ENCODE results near the gene ANKRD1. TPM values are rescaled to one million over a fixed set of nuclear protein-coding genes. Genes with fewer than 3 reads are reported as not detected.

The ANKRD1 gene
- total and polyA plus RNA-seq, 2 donors (not counting 3 experiments of a cell fraction or from before 2014, with no cell fraction given), result 593 to 664 TPM

GRCh38 chr10:90912174-90912573 is 8.7 kb downstream of the ANKRD1 start:
- DNase-seq (ENCODE audit: low read depth, low spot score) (no peak), FAIRE-seq (no peak)
- peak overlapping the region; percentile 25 for H3K27ac ChIP-seq (ENCODE audit: insufficient read depth, low read depth, low read length)
- H3K36me3 ChIP-seq (ENCODE audit: control insufficient read depth in 2 of 2, extremely low read depth in 1 of 2, insufficient read depth in 2 of 2, low read length in 2 of 2), result peaks cover 15 to 24% of the 10 kb centered on the region in 2 experiments
- dilution Hi-C loops (cut with MboI; ENCODE audit: extremely low pct_ligation_motif_present, low sequenced_read_pairs) (no loop called here), intact Hi-C loops (cut with micrococcal nuclease) (no loop called here)
- no peak overlapping the region for H3K9ac ChIP-seq (replicated peaks; ENCODE audit: extremely low read depth, insufficient read depth, low read length)
- H3K4me2 ChIP-seq (ENCODE audit: insufficient read depth, low read length), result peak overlapping the region; percentile 10
- BruUV-seq (replicated peaks), result TSS peak; percentile 54
- H4K20me1 ChIP-seq (replicated peaks; ENCODE audit: control insufficient read depth, extremely low read depth, insufficient read depth, low read length), result no peaks in the 10 kb centered on the region
- H3K9me1 ChIP-seq (replicated peaks; ENCODE audit: control insufficient read depth, extremely low read depth, insufficient read depth, low read length), result no peaks in the 10 kb centered on the region
- POLR2A ChIA-PET, result interaction anchor here (0.6 to 3.7 kb wide), 9 partner anchors 9 to 338 kb away, joined by 3 to 22 read pairs (median 5); partner anchors contain the start of gene ANKRD1
- H3K4me3 ChIP-seq (replicated peaks in 1 of 3; ENCODE audit: insufficient read depth in 1 of 3, low read depth in 1 of 3, low read length in 3 of 3), result no peak overlapping the region
- no peak overlapping the region for H2AFZ ChIP-seq (ENCODE audit: low read depth, low read length)
- CTCF ChIA-PET, result interaction anchor here (0.6 to 3.9 kb wide), 40 partner anchors 10 to 458 kb away, joined by 3 to 165 read pairs (median 5); partner anchors contain the start of genes ANKRD1, PCGF5 and RPP30
- H3K27me3 ChIP-seq (ENCODE audit: control insufficient read depth in 2 of 2, insufficient read depth in 2 of 2, low read length in 2 of 2), result no peaks in the 10 kb centered on the region
- no peaks in the 10 kb centered on the region for H3K9me3 ChIP-seq (replicated peaks; ENCODE audit: control insufficient read depth, insufficient read depth, low read length)
- H3K4me1 ChIP-seq (ENCODE audit: control insufficient read depth, extremely low read depth, insufficient read depth, low read length), result peaks cover 44% of the 10 kb centered on the region
- peaks cover 12% of the 10 kb centered on the region for H3K79me2 ChIP-seq (ENCODE audit: control insufficient read depth, insufficient read depth, low read length)
- TF ChIP-seq JUN (IDR thresholded peaks at IDR 0.05; ENCODE audit: borderline replicate concordance, insufficient read depth, insufficient read length, low read depth) (peak; percentile 5), GATA2 (IDR thresholded peaks at IDR 0.05; ENCODE audit: insufficient read depth, insufficient read length, low read depth, low read length) (no peak)

DNA sequence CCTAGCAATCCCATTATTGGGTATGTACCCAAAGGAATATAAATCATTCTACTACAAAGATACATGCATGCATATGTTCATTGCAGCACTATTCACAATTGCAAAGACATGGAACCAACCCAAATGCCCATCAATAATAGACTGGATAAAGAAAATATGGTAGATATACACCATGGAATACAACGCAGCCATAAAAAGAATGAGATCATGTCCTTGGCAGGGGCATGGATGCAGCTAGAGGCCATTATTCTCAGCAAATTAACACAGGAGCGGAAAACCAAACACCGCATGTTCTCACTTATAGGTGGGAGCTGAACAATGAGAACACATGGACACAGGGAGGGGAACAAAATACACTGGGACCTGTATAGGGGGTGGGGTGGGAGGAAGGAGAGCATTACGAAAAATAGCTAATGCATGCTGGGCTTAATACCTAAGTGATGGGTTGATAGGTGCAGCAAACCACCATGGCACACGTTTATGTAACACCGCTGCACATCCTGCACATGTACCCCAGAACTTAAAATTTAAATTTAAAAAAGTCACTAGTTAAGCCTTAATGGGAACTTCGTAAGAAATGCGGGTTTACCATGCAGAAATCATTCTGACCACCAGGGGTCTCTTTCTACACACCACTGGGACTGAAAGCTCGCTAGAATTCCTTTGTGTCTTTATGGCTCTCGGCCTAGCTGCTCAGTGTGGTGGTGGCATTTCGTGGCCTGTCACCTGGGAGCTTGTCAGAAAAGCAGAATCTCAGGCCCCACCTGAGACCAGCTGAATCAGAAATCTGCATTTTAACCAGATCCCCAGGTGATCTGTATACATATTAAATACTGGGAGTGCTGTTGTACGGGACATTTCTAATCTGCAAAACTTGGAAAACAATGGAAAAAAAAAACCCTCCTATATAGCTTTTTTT is 9.5 kb downstream of the ANKRD1 start:
- H3K4me1 ChIP-seq (ENCODE audit: control insufficient read depth, extremely low read depth, insufficient read depth, low read length), result peaks cover 36% of the 10 kb centered on the region
- H3K36me3 ChIP-seq (ENCODE audit: control insufficient read depth in 2 of 2, extremely low read depth in 1 of 2, insufficient read depth in 2 of 2, low read length in 2 of 2), result peaks cover 15 to 24% of the 10 kb centered on the region in 2 experiments
- H4K20me1 ChIP-seq (replicated peaks; ENCODE audit: control insufficient read depth, extremely low read depth, insufficient read depth, low read length), result no peaks in the 10 kb centered on the region
- H3K9ac ChIP-seq (replicated peaks; ENCODE audit: extremely low read depth, insufficient read depth, low read length), result no peak overlapping the region
- H3K9me3 ChIP-seq (replicated peaks; ENCODE audit: control insufficient read depth, insufficient read depth, low read length), result no peaks in the 10 kb centered on the region
- no peaks in the 10 kb centered on the region for H3K27me3 ChIP-seq (ENCODE audit: control insufficient read depth in 2 of 2, insufficient read depth in 2 of 2, low read length in 2 of 2)
- H3K27ac ChIP-seq (ENCODE audit: insufficient read depth, low read depth, low read length), result peak overlapping the region; percentile 38
- H3K9me1 ChIP-seq (replicated peaks; ENCODE audit: control insufficient read depth, extremely low read depth, insufficient read depth, low read length), result no peaks in the 10 kb centered on the region
- peak; percentile 93 for DNase-seq (ENCODE audit: low read depth, low spot score)
- no peak overlapping the region for H3K4me2 ChIP-seq (ENCODE audit: insufficient read depth, low read length)
- ChIA-PET POLR2A (interaction anchor here (0.7 to 3.7 kb wide), 6 partner anchors 10 to 339 kb away, joined by 3 to 22 read pairs (median 7); partner anchors contain the start of gene ANKRD1), CTCF (interaction anchor here (0.7 to 3.9 kb wide), 39 partner anchors 10 to 459 kb away, joined by 3 to 165 read pairs (median 5); partner anchors contain the start of genes ANKRD1, PCGF5 and RPP30)
- BruUV-seq (replicated peaks), result no TSS peak
- intact Hi-C loops (cut with micrococcal nuclease), result loop anchor here (1.0 to 2.0 kb wide), 6 partner anchors 31 to 387 kb away; no protein-coding TSS in a partner anchor
- H3K79me2 ChIP-seq (ENCODE audit: control insufficient read depth, insufficient read depth, low read length), result peaks cover 6% of the 10 kb centered on the region
- FAIRE-seq, result peak; percentile 67
- H3K4me3 ChIP-seq (replicated peaks in 1 of 3; ENCODE audit: insufficient read depth in 1 of 3, low read depth in 1 of 3, low read length in 3 of 3), result no peak overlapping the region
- TF ChIP-seq POLR2AphosphoS5 (IDR thresholded peaks at IDR 0.05; ENCODE audit: insufficient read depth, low read depth, low read length), result peak; percentile 100
- TF ChIP-seq CTCF (IDR thresholded peaks at IDR 0.05; ENCODE audit: extremely low read depth in 1 of 2, insufficient read depth in 1 of 2, low read depth in 1 of 2, low read length in 2 of 2), result peak; percentile 72 to 73
- TF ChIP-seq JUN (IDR thresholded peaks at IDR 0.05; ENCODE audit: borderline replicate concordance, insufficient read depth, insufficient read length, low read depth), result no peak
- TF ChIP-seq MYC (IDR thresholded peaks at IDR 0.05; ENCODE audit: low read depth, low read length), result no peak
- TF ChIP-seq, protein P1, sequence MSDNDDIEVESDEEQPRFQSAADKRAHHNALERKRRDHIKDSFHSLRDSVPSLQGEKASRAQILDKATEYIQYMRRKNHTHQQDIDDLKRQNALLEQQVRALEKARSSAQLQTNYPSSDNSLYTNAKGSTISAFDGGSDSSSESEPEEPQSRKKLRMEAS (IDR thresholded peaks at IDR 0.05; ENCODE audit: insufficient read depth, insufficient read length), result no peak
- no peak for TF ChIP-seq EZH2 (IDR thresholded peaks at IDR 0.05; ENCODE audit: borderline replicate concordance, low read depth, low read length, severe bottlenecking)
- no peak for TF ChIP-seq GATA2 (IDR thresholded peaks at IDR 0.05; ENCODE audit: insufficient read depth, insufficient read length, low read depth, low read length)
- TF ChIP-seq POLR2A (IDR thresholded peaks at IDR 0.05; ENCODE audit: low read depth, low read length), result peak; percentile 100
- no peak for TF ChIP-seq FOS (IDR thresholded peaks at IDR 0.05; ENCODE audit: borderline replicate concordance, insufficient read depth, low read length)
- H2AFZ ChIP-seq (ENCODE audit: low read depth, low read length), result no peak overlapping the region
- dilution Hi-C loops (cut with MboI; ENCODE audit: extremely low pct_ligation_motif_present, low sequenced_read_pairs), result no loop called here
